ENCODE results near the gene TLK1. TPM values are rescaled to one million over a fixed set of nuclear protein-coding genes. Genes with fewer than 3 reads are reported as not detected.
"Not testable (repeated sequence)": the region's sequence is repeated elsewhere in the genome, so short reads cannot be mapped to it uniquely, and the experiment has no call there.

Gene TLK1
- total and polyA plus RNA-seq, 9 donors: 15.9 to 77.4 (median 61.7) TPM

DNA sequence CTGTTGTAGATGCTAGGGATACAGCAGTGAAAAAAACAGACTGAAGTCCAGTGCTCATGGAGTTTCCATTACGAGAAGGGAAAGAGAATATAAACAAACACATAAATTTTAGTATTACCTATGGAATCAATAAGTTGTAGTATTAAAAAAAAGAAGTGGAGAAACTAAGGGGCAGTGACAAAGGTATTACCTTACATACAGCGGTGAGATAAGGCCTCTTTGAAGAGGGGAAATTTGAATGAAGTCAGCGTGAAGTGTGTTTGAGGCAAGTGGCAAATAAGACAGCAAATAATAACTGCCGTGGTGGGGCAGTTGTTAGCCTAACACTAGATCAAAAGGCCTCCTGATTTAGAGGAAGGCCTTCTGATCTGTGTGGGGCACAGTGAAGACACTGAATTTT is 57.9 kb downstream of the TLK1 start:
- Histone ChIP-seq H3K27me3 (no peaks in the 10 kb centered on the region), H3K27ac (no peak overlapping the region), H3K36me3 (no peaks in the 10 kb centered on the region), H3K4me1 (ENCODE audit: insufficient read depth) (peaks cover 1% of the 10 kb centered on the region), H3K4me3 (no peak overlapping the region), H3K9me3 (no peaks in the 10 kb centered on the region)
- WGBS, 3 donors: 81 to 83% (median 82%) methylated on average over 4 of the region's 4 CpGs
- intact Hi-C loops (cut with DNase I): no loop called here
- TF ChIP-seq EP300 (IDR thresholded peaks at IDR 0.05): no peak
- TF ChIP-seq, protein P1, sequence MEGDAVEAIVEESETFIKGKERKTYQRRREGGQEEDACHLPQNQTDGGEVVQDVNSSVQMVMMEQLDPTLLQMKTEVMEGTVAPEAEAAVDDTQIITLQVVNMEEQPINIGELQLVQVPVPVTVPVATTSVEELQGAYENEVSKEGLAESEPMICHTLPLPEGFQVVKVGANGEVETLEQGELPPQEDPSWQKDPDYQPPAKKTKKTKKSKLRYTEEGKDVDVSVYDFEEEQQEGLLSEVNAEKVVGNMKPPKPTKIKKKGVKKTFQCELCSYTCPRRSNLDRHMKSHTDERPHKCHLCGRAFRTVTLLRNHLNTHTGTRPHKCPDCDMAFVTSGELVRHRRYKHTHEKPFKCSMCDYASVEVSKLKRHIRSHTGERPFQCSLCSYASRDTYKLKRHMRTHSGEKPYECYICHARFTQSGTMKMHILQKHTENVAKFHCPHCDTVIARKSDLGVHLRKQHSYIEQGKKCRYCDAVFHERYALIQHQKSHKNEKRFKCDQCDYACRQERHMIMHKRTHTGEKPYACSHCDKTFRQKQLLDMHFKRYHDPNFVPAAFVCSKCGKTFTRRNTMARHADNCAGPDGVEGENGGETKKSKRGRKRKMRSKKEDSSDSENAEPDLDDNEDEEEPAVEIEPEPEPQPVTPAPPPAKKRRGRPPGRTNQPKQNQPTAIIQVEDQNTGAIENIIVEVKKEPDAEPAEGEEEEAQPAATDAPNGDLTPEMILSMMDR (IDR thresholded peaks at IDR 0.05): no peak
- TF ChIP-seq POLR2A (IDR thresholded peaks at IDR 0.05): no peak
- no peak for DNase-seq

DNA sequence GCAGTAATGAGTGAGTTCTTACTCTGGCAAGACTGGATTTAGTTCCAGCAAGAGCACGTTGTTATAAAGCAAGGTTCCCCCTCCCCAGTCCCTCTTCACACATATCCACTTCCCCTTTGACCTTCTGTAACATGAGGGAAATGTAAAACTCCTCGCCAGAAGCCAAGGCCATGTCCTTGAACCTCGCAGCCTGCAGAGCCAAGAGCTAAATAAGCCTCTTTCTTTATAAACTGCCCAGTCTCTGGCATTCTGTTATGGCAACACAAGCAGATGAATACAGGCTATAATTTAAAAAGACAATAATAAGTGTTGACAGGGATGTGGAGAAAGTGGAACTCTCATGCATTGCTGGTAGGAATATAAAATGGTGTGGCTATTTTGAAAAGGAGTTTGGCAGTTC is 60.3 kb downstream of the TLK1 start:
- TF ChIP-seq EP300 (IDR thresholded peaks at IDR 0.05): no peak
- TF ChIP-seq POLR2A (IDR thresholded peaks at IDR 0.05): no peak
- TF ChIP-seq, protein P1 (IDR thresholded peaks at IDR 0.05): no peak
- Histone ChIP-seq H3K27me3 (no peaks in the 10 kb centered on the region), H3K9me3 (no peaks in the 10 kb centered on the region), H3K36me3 (no peaks in the 10 kb centered on the region), H3K4me1 (ENCODE audit: insufficient read depth) (peaks cover 1% of the 10 kb centered on the region), H3K27ac (no peak overlapping the region), H3K4me3 (no peak overlapping the region)
- intact Hi-C loops (cut with DNase I): no loop called here
- no peak for DNase-seq
- 66 to 77% (median 72%) methylated on average over 3 of the region's 3 CpGs for WGBS, 3 donors

- Histone ChIP-seq H3K4me1 (ENCODE audit: insufficient read depth) (peaks cover 1% of the 10 kb centered on the region), H3K27me3 (no peaks in the 10 kb centered on the region), H3K27ac (no peak overlapping the region), H3K4me3 (no peak overlapping the region), H3K36me3 (no peaks in the 10 kb centered on the region), H3K9me3 (no peaks in the 10 kb centered on the region)
- intact Hi-C loops (cut with DNase I): no loop called here
- DNase-seq: no peak
- TF ChIP-seq, protein P1 (IDR thresholded peaks at IDR 0.05): no peak
- TF ChIP-seq EP300 (IDR thresholded peaks at IDR 0.05) (no peak), POLR2A (IDR thresholded peaks at IDR 0.05) (no peak)
Measured at GRCh38 chr2:171098607-171099006, 62.1 kb downstream of the TLK1 start.

- H3K36me3 ChIP-seq: no peaks in the 10 kb centered on the region
- no peak overlapping the region for H3K4me3 ChIP-seq
- intact Hi-C loops (cut with DNase I): no loop called here
- 64 to 67% (median 67%) methylated on average over 2 of the region's 2 CpGs for WGBS, 3 donors
- no peaks in the 10 kb centered on the region for H3K9me3 ChIP-seq
- DNase-seq: no peak
- no peaks in the 10 kb centered on the region for H3K27me3 ChIP-seq
- TF ChIP-seq, protein P1 (IDR thresholded peaks at IDR 0.05): no peak
- TF ChIP-seq EP300 (IDR thresholded peaks at IDR 0.05): no peak
- TF ChIP-seq POLR2A (IDR thresholded peaks at IDR 0.05): no peak
- no peaks in the 10 kb centered on the region for H3K4me1 ChIP-seq (ENCODE audit: insufficient read depth)
- H3K27ac ChIP-seq: no peak overlapping the region
Measured at GRCh38 chr2:171095014-171095582, 65.6 kb downstream of the TLK1 start.

DNA sequence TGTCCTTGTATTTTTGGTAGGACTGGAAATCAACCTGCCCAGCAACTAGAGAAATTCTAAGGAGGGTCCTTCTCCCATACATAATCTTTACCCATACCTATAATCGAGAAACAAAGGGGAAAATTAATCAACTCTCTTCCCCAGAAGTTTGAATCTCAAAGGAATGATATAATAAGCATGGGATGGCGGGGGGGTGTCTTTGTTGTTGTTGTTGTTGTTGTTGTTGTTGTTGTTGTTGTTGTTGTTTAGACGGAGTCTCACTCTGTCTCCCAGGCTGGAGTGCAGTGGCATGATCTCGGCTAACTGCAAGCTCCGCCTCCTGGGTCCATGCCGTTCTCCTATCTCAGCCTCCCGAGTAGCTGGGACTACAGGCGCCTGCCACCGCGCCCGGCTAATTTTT is 69.2 kb downstream of the TLK1 start:
- H3K27ac ChIP-seq; H3K9me3 ChIP-seq; intact Hi-C loops (cut with DNase I); H3K36me3 ChIP-seq; DNase-seq; H3K27me3 ChIP-seq; H3K4me1 ChIP-seq (ENCODE audit: insufficient read depth); H3K4me3 ChIP-seq: not testable (repeated sequence)
- WGBS, 3 donors: 96% methylated on average over 11 of the region's 11 CpGs
